GM18517 (cell line): ENCODE measurements around the gene PTRH1.

Experiments used
- ATAC-seq: cut with Tn5 transposase; IDR thresholded peaks from one replicate; pipeline ENCODE4 v1.9.1; 2021; ENCODE audit warnings: mild to moderate bottlenecking, moderate library complexity; ENCODE audit not compliant: unreplicated experiment

Gene PTRH1

GRCh38 chr9:127698386-127698785 lies 17.1 kb downstream of the PTRH1 start:
- ATAC-seq = no peak

GRCh38 chr9:127697575-127697974 lies 17.9 kb downstream of the PTRH1 start:
- no peak for ATAC-seq

GRCh38 chr9:127694890-127695720 lies 20.4 kb downstream of the PTRH1 start:
- no peak for ATAC-seq

- no peak for ATAC-seq
These were observed 21.8 kb downstream of the PTRH1 start for GRCh38 chr9:127693697-127694096.

- no peak for ATAC-seq
These were observed 22.3 kb downstream of the PTRH1 start for GRCh38 chr9:127693143-127693542.

- ATAC-seq = no peak
These were observed 23.4 kb downstream of the PTRH1 start for GRCh38 chr9:127692071-127692470.

- no peak for ATAC-seq
These were observed 24.7 kb downstream of the PTRH1 start for GRCh38 chr9:127690735-127691134.

- ATAC-seq = no peak
These were observed 26.0 kb downstream of the PTRH1 start for GRCh38 chr9:127689329-127690000.

GRCh38 chr9:127686461-127687393 lies 28.7 kb downstream of the PTRH1 start:
- no peak for ATAC-seq

GRCh38 chr9:127684576-127684975 lies 30.9 kb downstream of the PTRH1 start:
- no peak for ATAC-seq

GRCh38 chr9:127683723-127684122 lies 31.7 kb downstream of the PTRH1 start:
- ATAC-seq = no peak

GRCh38 chr9:127682351-127683136 lies 32.9 kb downstream of the PTRH1 start:
- no peak for ATAC-seq

GRCh38 chr9:127680846-127681245 lies 34.6 kb downstream of the PTRH1 start:
- ATAC-seq = no peak

- no peak for ATAC-seq
These were observed 35.2 kb downstream of the PTRH1 start for GRCh38 chr9:127680226-127680625.

- no peak for ATAC-seq
These were observed 36.0 kb downstream of the PTRH1 start for GRCh38 chr9:127679506-127679905.

- ATAC-seq = no peak
These were observed 38.8 kb downstream of the PTRH1 start for GRCh38 chr9:127676638-127677037.

- ATAC-seq = no peak
These were observed 42.2 kb downstream of the PTRH1 start for GRCh38 chr9:127673234-127673633.

GRCh38 chr9:127667906-127668305 lies 47.6 kb downstream of the PTRH1 start:
- ATAC-seq = no peak

- no peak for ATAC-seq
These were observed 48.2 kb downstream of the PTRH1 start for GRCh38 chr9:127667127-127667844.
